Stimulated activated CD8-positive, alpha-beta memory T cell treated with anti-CD3 and anti-CD28 coated beads, Interleukin-4, amount 100 ng/mL, for 24 hours (primary cell): ENCODE results near the gene ZNF431.
"Not testable (repeated sequence)": the region's sequence is repeated elsewhere in the genome, so short reads cannot be mapped to it uniquely, and the experiment has no call there.

Experiments used
- DNase-seq: peaks from one replicate; pipeline ENCODE4 v3.0.0-alpha.2; 2020; ENCODE audit warnings: low read depth

ZNF431 gene

GRCh38 chr19:21141787-21142464 lies at the start of gene ZNF431:
TSS of gene ZNF431 (plus strand) at chr19:21142040. CDS start at chr19:21142184, 144 bp downstream.
- peak; percentile 79 for DNase-seq

GRCh38 chr19:21092109-21092508 lies 49.7 kb upstream of the ZNF431 start:
- no peak for DNase-seq

GRCh38 chr19:21094347-21095025 lies 47.4 kb upstream of the ZNF431 start:
- no peak for DNase-seq

GRCh38 chr19:21098291-21098690 lies 43.5 kb upstream of the ZNF431 start:
- DNase-seq: no peak

- DNase-seq: no peak
Measured at GRCh38 chr19:21101521-21102242, 40.2 kb upstream of the ZNF431 start.

- DNase-seq: no peak
Measured at GRCh38 chr19:21109116-21109515, 32.7 kb upstream of the ZNF431 start.

- DNase-seq: no peak
Measured at GRCh38 chr19:21110183-21110582, 31.7 kb upstream of the ZNF431 start.

- DNase-seq: no peak
Measured at GRCh38 chr19:21115430-21115829, 26.4 kb upstream of the ZNF431 start.

GRCh38 chr19:21117041-21117907 lies 24.6 kb upstream of the ZNF431 start:
- no peak for DNase-seq

- DNase-seq: no peak
Measured at GRCh38 chr19:21126078-21126477, 15.8 kb upstream of the ZNF431 start.

- DNase-seq: no peak
Measured at GRCh38 chr19:21127001-21127400, 14.8 kb upstream of the ZNF431 start.

- DNase-seq: no peak
Measured at GRCh38 chr19:21127898-21128297, 13.9 kb upstream of the ZNF431 start.

GRCh38 chr19:21128901-21129698 lies 12.7 kb upstream of the ZNF431 start:
- no peak for DNase-seq

GRCh38 chr19:21130097-21130775 lies 11.6 kb upstream of the ZNF431 start:
- no peak for DNase-seq

- no peak for DNase-seq
Measured at GRCh38 chr19:21133633-21134032, 8.2 kb upstream of the ZNF431 start.

- DNase-seq: no peak
Measured at GRCh38 chr19:21134934-21135366, 6.9 kb upstream of the ZNF431 start.

GRCh38 chr19:21135433-21135832 lies 6.4 kb upstream of the ZNF431 start:
- no peak for DNase-seq

- DNase-seq: no peak
Measured at GRCh38 chr19:21138130-21138529, 3.7 kb upstream of the ZNF431 start.

GRCh38 chr19:21141006-21141405 lies 834 bp upstream of the ZNF431 start:
- DNase-seq: not testable (repeated sequence)

GRCh38 chr19:21143428-21143827 lies 1.6 kb downstream of the ZNF431 start:
- DNase-seq: no peak

GRCh38 chr19:21143854-21144253 lies 2.0 kb downstream of the ZNF431 start:
- DNase-seq: no peak
